Fibroblast of the aortic adventitia (primary cell): ENCODE measurements around the gene SAMM50. TPM values are rescaled to one million over a fixed set of nuclear protein-coding genes. Genes with fewer than 3 reads are reported as not detected.
"Not testable (repeated sequence)": the region's sequence is repeated elsewhere in the genome, so short reads cannot be mapped to it uniquely, and the experiment has no call there.

ENCODE experiments used
- DNase-seq: peaks from one replicate; pipeline ENCODE4 v3.0.0-alpha.2; 2010; ENCODE audit warnings: low read depth
- H3K4me3 ChIP-seq: 2 replicates; pipeline ENCODE4 v1.5.1; 2011; ENCODE audit warnings: low read depth, mild to moderate bottlenecking, control low read depth, low read length, moderate library complexity
- total RNA-seq: library from RNA; depleted of rRNA; stranded (reverse); fragments of >200 nt; gene quantifications from 2 replicates; pipeline ENCODE4 v1.2.3, GENCODE V29; 2012; ENCODE audit warnings: low replicate concordance
- TF ChIP-seq, protein P1 (sequence below): IDR thresholded peaks from 2 replicates; pipeline ENCODE4 v1.5.1; 2011; ENCODE audit warnings: mild to moderate bottlenecking, low read length, control low read depth, inconsistent platforms; ENCODE audit not compliant: insufficient read depth

Gene SAMM50
- total RNA-seq, 1 donor: 54.3 TPM

GRCh38 chr22:44005524-44005923, 50.3 kb downstream of the SAMM50 start:
- TF ChIP-seq, protein P1, sequence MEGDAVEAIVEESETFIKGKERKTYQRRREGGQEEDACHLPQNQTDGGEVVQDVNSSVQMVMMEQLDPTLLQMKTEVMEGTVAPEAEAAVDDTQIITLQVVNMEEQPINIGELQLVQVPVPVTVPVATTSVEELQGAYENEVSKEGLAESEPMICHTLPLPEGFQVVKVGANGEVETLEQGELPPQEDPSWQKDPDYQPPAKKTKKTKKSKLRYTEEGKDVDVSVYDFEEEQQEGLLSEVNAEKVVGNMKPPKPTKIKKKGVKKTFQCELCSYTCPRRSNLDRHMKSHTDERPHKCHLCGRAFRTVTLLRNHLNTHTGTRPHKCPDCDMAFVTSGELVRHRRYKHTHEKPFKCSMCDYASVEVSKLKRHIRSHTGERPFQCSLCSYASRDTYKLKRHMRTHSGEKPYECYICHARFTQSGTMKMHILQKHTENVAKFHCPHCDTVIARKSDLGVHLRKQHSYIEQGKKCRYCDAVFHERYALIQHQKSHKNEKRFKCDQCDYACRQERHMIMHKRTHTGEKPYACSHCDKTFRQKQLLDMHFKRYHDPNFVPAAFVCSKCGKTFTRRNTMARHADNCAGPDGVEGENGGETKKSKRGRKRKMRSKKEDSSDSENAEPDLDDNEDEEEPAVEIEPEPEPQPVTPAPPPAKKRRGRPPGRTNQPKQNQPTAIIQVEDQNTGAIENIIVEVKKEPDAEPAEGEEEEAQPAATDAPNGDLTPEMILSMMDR: no peak
- no peak for DNase-seq

DNA sequence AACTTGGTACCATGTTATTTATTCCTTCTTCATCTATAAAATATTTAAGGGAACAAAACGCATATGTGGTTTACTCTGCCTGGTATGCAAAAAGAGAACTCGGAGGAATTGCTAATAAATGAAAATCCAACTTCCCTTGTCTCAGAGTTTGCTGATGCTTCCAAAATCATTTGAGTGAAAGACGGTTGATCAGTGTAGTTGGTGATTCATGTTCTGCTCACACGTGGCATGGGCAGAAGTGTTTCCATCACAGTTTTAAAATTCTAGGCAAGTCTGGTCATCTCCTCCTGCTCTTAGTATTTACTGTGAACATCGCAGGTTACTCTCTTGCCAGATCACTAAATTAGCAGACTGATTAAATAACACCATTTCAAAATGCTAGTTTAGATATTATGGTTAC, 56.9 kb downstream of the SAMM50 start:
- DNase-seq: no peak
- TF ChIP-seq, protein P1: no peak
- no peak overlapping the region for H3K4me3 ChIP-seq

More at GRCh38 chr22:44005524-44005923, 50.3 kb downstream of the SAMM50 start:
- no peak overlapping the region for H3K4me3 ChIP-seq

- no peak for DNase-seq
Measured at GRCh38 chr22:44012591-44012990, 57.3 kb downstream of the SAMM50 start.

DNA sequence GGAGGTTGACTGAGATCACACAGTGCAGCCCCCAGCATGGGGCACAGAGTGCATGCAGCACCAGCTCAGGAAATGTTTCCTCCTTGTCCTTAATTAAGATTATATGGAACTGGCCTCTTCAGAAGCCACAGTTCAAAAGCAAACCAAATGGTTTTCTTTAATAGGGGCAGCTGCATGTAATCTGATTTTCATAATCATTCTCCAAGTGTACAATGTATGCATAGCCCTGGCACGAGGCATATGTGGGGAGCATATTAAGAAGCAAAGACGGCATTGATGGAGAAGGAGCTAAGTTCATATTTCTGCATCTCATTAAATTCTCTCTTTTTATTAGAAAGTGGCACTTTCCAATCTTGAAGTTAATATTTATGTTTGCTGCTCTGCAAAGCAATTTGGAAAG, 59.0 kb downstream of the SAMM50 start:
- no peak overlapping the region for H3K4me3 ChIP-seq
- no peak for DNase-seq
- TF ChIP-seq, protein P1: no peak

More at GRCh38 chr22:44012591-44012990, 57.3 kb downstream of the SAMM50 start:
- H3K4me3 ChIP-seq: no peak overlapping the region
- TF ChIP-seq, protein P1: no peak

- H3K4me3 ChIP-seq, DNase-seq: not testable (repeated sequence)
Measured at GRCh38 chr22:44016586-44016985, 61.3 kb downstream of the SAMM50 start.

DNA sequence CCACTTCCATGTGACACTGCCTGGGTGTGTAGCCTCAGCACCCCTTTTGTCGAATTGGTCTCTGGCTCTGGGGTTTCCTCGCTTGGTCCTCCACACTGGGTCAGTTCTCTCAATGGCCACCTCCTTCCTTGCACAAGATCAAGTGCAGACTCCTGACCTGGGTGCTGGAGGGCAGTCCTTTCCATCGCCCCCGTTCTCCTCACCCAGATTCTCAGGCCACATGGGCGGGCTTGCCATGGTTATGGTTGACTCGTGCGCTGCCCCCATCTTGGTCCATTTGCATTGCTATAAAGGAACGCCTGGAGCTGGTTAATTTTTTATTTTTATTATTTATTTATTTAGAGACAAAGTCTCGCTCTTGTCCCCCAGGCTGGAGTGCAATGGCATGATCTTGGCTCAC, 63.4 kb downstream of the SAMM50 start:
- TF ChIP-seq, protein P1: no peak
- H3K4me3 ChIP-seq: no peak overlapping the region
- DNase-seq: no peak

- no peak for DNase-seq
- H3K4me3 ChIP-seq: no peak overlapping the region
- TF ChIP-seq, protein P1: no peak
Measured at GRCh38 chr22:44019416-44019815, 64.2 kb downstream of the SAMM50 start.
